Fibroblast of skin of abdomen (primary cell): Measurements from ENCODE around the gene PRDM5.
"Not testable (repeated sequence)": the region's sequence is repeated elsewhere in the genome, so short reads cannot be mapped to it uniquely, and the experiment has no call there.

Source experiments
- DNase-seq: peaks from one replicate; pipeline ENCODE4 v3.0.0-alpha.2; 2013

The PRDM5 gene

GRCh38 chr4:120749445-120750151, 172.9 kb downstream of the PRDM5 start:
- DNase-seq = no peak

- not testable (repeated sequence) for DNase-seq
These were observed 180.9 kb downstream of the PRDM5 start for GRCh38 chr4:120741636-120742035.

- DNase-seq = no peak
These were observed 186.2 kb downstream of the PRDM5 start for GRCh38 chr4:120736312-120736711.

GRCh38 chr4:120733968-120734367, 188.6 kb downstream of the PRDM5 start:
- no peak for DNase-seq

- no peak for DNase-seq
These were observed 189.5 kb downstream of the PRDM5 start for GRCh38 chr4:120733054-120733453.

- peak; percentile 46 for DNase-seq
These were observed 191.0 kb downstream of the PRDM5 start for GRCh38 chr4:120731561-120731960.

- DNase-seq = no peak
These were observed 191.7 kb downstream of the PRDM5 start for GRCh38 chr4:120730777-120731320.

GRCh38 chr4:120728892-120729675, 193.4 kb downstream of the PRDM5 start:
- no peak for DNase-seq

- no peak for DNase-seq
These were observed 196.6 kb downstream of the PRDM5 start for GRCh38 chr4:120725639-120726580.

GRCh38 chr4:120724656-120725055, 197.9 kb downstream of the PRDM5 start:
- DNase-seq = no peak

GRCh38 chr4:120723986-120724385, 198.5 kb downstream of the PRDM5 start:
- DNase-seq = no peak

- DNase-seq = no peak
These were observed 199.4 kb downstream of the PRDM5 start for GRCh38 chr4:120723105-120723504.

GRCh38 chr4:120722655-120723054, 199.9 kb downstream of the PRDM5 start:
- no peak for DNase-seq

- DNase-seq = no peak
These were observed 202.1 kb downstream of the PRDM5 start for GRCh38 chr4:120720354-120720934.

GRCh38 chr4:120718979-120719566, 203.5 kb downstream of the PRDM5 start:
- DNase-seq = peak; percentile 64

GRCh38 chr4:120716346-120716745, 206.2 kb downstream of the PRDM5 start:
- no peak for DNase-seq

GRCh38 chr4:120714417-120715010, 208.0 kb downstream of the PRDM5 start:
- no peak for DNase-seq

GRCh38 chr4:120709991-120710390, 212.5 kb downstream of the PRDM5 start:
- peak; percentile 79 for DNase-seq

GRCh38 chr4:120704538-120704937, 218.0 kb downstream of the PRDM5 start:
- DNase-seq = no peak

- no peak for DNase-seq
These were observed 218.6 kb downstream of the PRDM5 start for GRCh38 chr4:120703908-120704307.

GRCh38 chr4:120699354-120699753, 223.2 kb downstream of the PRDM5 start:
- no peak for DNase-seq
